GM23248 (cell line): Measurements from ENCODE around the gene KCTD8. TPM values are rescaled to one million over a fixed set of nuclear protein-coding genes. Genes with fewer than 3 reads are reported as not detected.
A peak's percentile ranks its signal among the peaks of the same experiment; 100 is the strongest.

Source experiments
- DNase-seq: peaks from one replicate; pipeline ENCODE4 v3.0.0-alpha.2; 2015
- H2AFZ ChIP-seq: fragments of 200-600 bp; sonication (generic); 2 replicates; pipeline ENCODE4 v1.6.1; 2016; ENCODE audit warnings: antibody characterized with exemption
- H3F3A ChIP-seq: fragments of 200-600 bp; sonication (generic); 2 replicates; pipeline ENCODE4 v1.6.1; 2016; ENCODE audit warnings: mild to moderate bottlenecking, antibody characterized with exemption, mixed run types; ENCODE audit not compliant: insufficient read depth
- H3K27ac ChIP-seq: fragments of 200-600 bp; sonication (generic); 2 replicates; pipeline ENCODE4 v1.5.1; 2016; ENCODE audit warnings: mild to moderate bottlenecking
- H3K27me3 ChIP-seq: fragments of 200-600 bp; sonication (generic); replicated peaks from 2 replicates; pipeline ENCODE4 v1.6.1; 2016; ENCODE audit warnings: mild to moderate bottlenecking; ENCODE audit not compliant: insufficient read depth
- H3K36me3 ChIP-seq: fragments of 200-600 bp; sonication (generic); 2 replicates; pipeline ENCODE4 v1.6.1; 2016; ENCODE audit warnings: low read depth, mild to moderate bottlenecking
- H3K4me1 ChIP-seq: fragments of 200-600 bp; sonication (generic); 2 replicates; pipeline ENCODE4 v1.6.1; 2016; ENCODE audit warnings: mild to moderate bottlenecking; ENCODE audit not compliant: insufficient read depth
- H3K4me2 ChIP-seq: fragments of 200-600 bp; sonication (generic); one replicate; pipeline ENCODE4 v1.6.1; 2016; ENCODE audit warnings: mild to moderate bottlenecking; ENCODE audit not compliant: unreplicated experiment
- H3K4me3 ChIP-seq: fragments of 200-600 bp; sonication (generic); 2 replicates; pipeline ENCODE4 v1.5.1; 2016; ENCODE audit warnings: mild to moderate bottlenecking
- H3K79me2 ChIP-seq: fragments of 200-600 bp; sonication (generic); 2 replicates; pipeline ENCODE4 v1.6.1; 2016; ENCODE audit warnings: mild to moderate bottlenecking; ENCODE audit not compliant: insufficient read depth
- H3K9ac ChIP-seq: fragments of 200-600 bp; sonication (generic); 2 replicates; pipeline ENCODE4 v1.6.1; 2016; ENCODE audit warnings: mild to moderate bottlenecking
- H3K9me2 ChIP-seq: fragments of 200-600 bp; sonication (generic); 2 replicates; pipeline ENCODE4 v1.6.1; 2016; ENCODE audit warnings: mixed run types, mild to moderate bottlenecking, moderate library complexity; ENCODE audit not compliant: insufficient read depth
- H3K9me3 ChIP-seq: fragments of 200-600 bp; sonication (generic); one replicate; pipeline ENCODE4 v1.6.1; 2017; ENCODE audit warnings: low read depth
- H4K20me1 ChIP-seq: fragments of 200-600 bp; sonication (generic); 2 replicates; pipeline ENCODE4 v1.6.0; 2016; ENCODE audit not compliant: insufficient read depth
- EZH2 ChIP-seq: fragments of 200-600 bp; sonication (generic); IDR thresholded peaks from 2 replicates; pipeline ENCODE4 v1.6.1; 2018; ENCODE audit warnings: antibody characterized with exemption, mild to moderate bottlenecking; ENCODE audit not compliant: insufficient read depth, poor library complexity, severe bottlenecking
- EZH2phosphoT487 ChIP-seq: fragments of 200-600 bp; sonication (generic); IDR thresholded peaks from 2 replicates; pipeline ENCODE4 v1.6.1; 2018; ENCODE audit warnings: antibody characterized with exemption, moderate library complexity, mild to moderate bottlenecking, low read depth; ENCODE audit not compliant: insufficient read depth
- WGBS, 2 experiments: methylation state at CpG; one replicate each; pipeline ENCODE4 v1.1.6; 2015 to 2017; ENCODE audit warnings: low lambda C conversion rate in 2 of 2, low coverage in 1 of 2; ENCODE audit errors: missing lambda C conversion rate in 2 of 2; 5-methylcytosine and 5-hydroxymethylcytosine counted together
- in situ Hi-C: fragments of 300-500 bp; cut with MboI; formaldehyde crosslinking; loops from 2 replicates; pipeline ENCODE4 v1.15.0; 2020
- polyA plus RNA-seq: library from polyadenylated mRNA; unstranded; fragments of >200 nt; fragmentation: Nextera tagmentation; extraction: Ambion mirVana; gene quantifications from 2 replicates; pipeline ENCODE4 v1.2.1, GENCODE V29; 2016
- total RNA-seq: library from RNA; depleted of rRNA; stranded (reverse); fragments of >200 nt; shearing (Covaris generic); gene quantifications from 2 replicates; pipeline ENCODE4 v1.2.3, GENCODE V29; 2014; rRNA removed

KCTD8 gene
- total RNA-seq (not detected in 2 replicates), polyA plus RNA-seq (not detected in 2 replicates)

GRCh38 chr4:44448521-44449461 is at the start of gene KCTD8:
TSS of gene KCTD8 (minus strand) at chr4:44448809.
- TF ChIP-seq EZH2phosphoT487 (no peak), EZH2 (no peak)
- no peak within 1 kb of the TSS for H3K9ac ChIP-seq
- H3K27me3 ChIP-seq, result peaks cover 43% of the 10 kb centered on the region
- no peaks in the 10 kb centered on the region for H4K20me1 ChIP-seq
- H3K9me3 ChIP-seq, result no peaks in the 10 kb centered on the region
- H3F3A ChIP-seq, result no peaks in the 10 kb centered on the region
- in situ Hi-C loops, result no loop called here
- peak; percentile 74 for DNase-seq
- peak within 1 kb of the TSS; percentile 89 for H3K4me2 ChIP-seq
- 1% methylated on average over 65 to 68 of the region's 74 CpGs for WGBS, 2 experiments
- H3K79me2 ChIP-seq, result no peaks in the 10 kb centered on the region
- H3K36me3 ChIP-seq, result no peaks in the 10 kb centered on the region
- H3K27ac ChIP-seq, result no peak within 1 kb of the TSS
- peak within 1 kb of the TSS; percentile 71 for H3K4me3 ChIP-seq
- 0 out of 2 replicates have a peak, but pooled peaks cover 4% of the 10 kb centered on the region for H3K4me1 ChIP-seq
- H3K9me2 ChIP-seq, result no peaks in the 10 kb centered on the region
- H2AFZ ChIP-seq, result peak within 1 kb of the TSS; percentile 85

- Histone ChIP-seq H3K9me3 (no peaks in the 10 kb centered on the region), H3K27me3 (no peaks in the 10 kb centered on the region), H3K4me3 (no peak overlapping the region), H3K4me1 (no peaks in the 10 kb centered on the region), H4K20me1 (no peaks in the 10 kb centered on the region), H2AFZ (no peak overlapping the region), H3K36me3 (no peaks in the 10 kb centered on the region), H3K9me2 (no peaks in the 10 kb centered on the region), H3K4me2 (no peak overlapping the region), H3K27ac (no peak overlapping the region), H3K9ac (no peak overlapping the region), H3K79me2 (no peaks in the 10 kb centered on the region), H3F3A (no peaks in the 10 kb centered on the region)
- WGBS, 2 experiments, result 0% methylated on average over 1 of the region's 1 CpG
- in situ Hi-C loops, result no loop called here
- no peak for DNase-seq
- no peak for TF ChIP-seq EZH2phosphoT487
Observed at GRCh38 chr4:44494810-44495701, 46.4 kb upstream of the KCTD8 start.

- Histone ChIP-seq H3F3A (no peaks in the 10 kb centered on the region), H3K4me1 (no peaks in the 10 kb centered on the region), H3K4me2 (no peak overlapping the region), H3K9ac (no peak overlapping the region), H3K79me2 (no peaks in the 10 kb centered on the region), H3K9me3 (no peaks in the 10 kb centered on the region), H4K20me1 (no peaks in the 10 kb centered on the region), H3K27ac (no peak overlapping the region), H3K36me3 (no peaks in the 10 kb centered on the region), H3K4me3 (no peak overlapping the region), H3K9me2 (no peaks in the 10 kb centered on the region), H3K27me3 (no peaks in the 10 kb centered on the region), H2AFZ (no peak overlapping the region)
- DNase-seq, result peak; percentile 38
- in situ Hi-C loops, result no loop called here
- TF ChIP-seq EZH2, result no peak
- no peak for TF ChIP-seq EZH2phosphoT487
- WGBS, 2 experiments, result 37% methylated on average over 6 of the region's 6 CpGs
Observed at GRCh38 chr4:44493924-44494323, 45.3 kb upstream of the KCTD8 start.

GRCh38 chr4:44487341-44487740 is 38.7 kb upstream of the KCTD8 start:
- Histone ChIP-seq H2AFZ (no peak overlapping the region), H3K4me1 (no peaks in the 10 kb centered on the region), H3K36me3 (no peaks in the 10 kb centered on the region), H4K20me1 (no peaks in the 10 kb centered on the region), H3F3A (no peaks in the 10 kb centered on the region), H3K79me2 (no peaks in the 10 kb centered on the region), H3K9me3 (no peaks in the 10 kb centered on the region), H3K27ac (no peak overlapping the region), H3K27me3 (no peaks in the 10 kb centered on the region), H3K9ac (no peak overlapping the region), H3K9me2 (no peaks in the 10 kb centered on the region), H3K4me3 (no peak overlapping the region), H3K4me2 (no peak overlapping the region)
- DNase-seq, result no peak
- 12 to 16% methylated on average over 3 of the region's 3 CpGs for WGBS, 2 experiments
- in situ Hi-C loops, result no loop called here
- TF ChIP-seq EZH2phosphoT487, result no peak
- TF ChIP-seq EZH2, result no peak
